ENCODE data around the gene MAN2A2. TPM values are rescaled to one million over a fixed set of nuclear protein-coding genes. Genes with fewer than 3 reads are reported as not detected.

MAN2A2 gene
- total RNA-seq, 1 experiment from 2014 or later: 27.4 TPM

- no peaks in the 10 kb centered on the region for H3K27me3 Mint-ChIP-seq (ENCODE audit: low read depth)
- no peak for TF ChIP-seq CTCF (conservative IDR thresholded peaks at IDR 0.05)
These were observed 18.2 kb upstream of the MAN2A2 start for GRCh38 chr15:90884719-90885431.

More at GRCh38 chr15:90884719-90885431, 18.2 kb upstream of the MAN2A2 start:
- H3K4me3 Mint-ChIP-seq: peak overlapping the region; percentile 40 to 51; a peak in 3 of 5 replicates
- no peaks in the 10 kb centered on the region for H3K79me1 ChIP-seq (ENCODE audit: insufficient read depth, low read depth, low read length, poor library complexity, severe bottlenecking)
- H3K27me3 ChIP-seq (ENCODE audit: insufficient read depth, low read length): no peaks in the 10 kb centered on the region
- no peak overlapping the region for H3K23ac ChIP-seq (ENCODE audit: insufficient read length, low read depth, low read length)
- H4K5ac ChIP-seq (ENCODE audit: insufficient read length, low read depth, low read length): no peak overlapping the region
- no peak overlapping the region for H3K9ac ChIP-seq (ENCODE audit: extremely low read depth, insufficient read length, low read length)
- H3K4me2 ChIP-seq (ENCODE audit: insufficient read depth, insufficient read length, low read length): peak overlapping the region; percentile 8
- H3K27ac Mint-ChIP-seq: peak overlapping the region in 1 of 3 experiments; percentile 49; a peak in 1 of 7 replicates
- H3K18ac ChIP-seq (ENCODE audit: insufficient read length, low read depth, low read length): peak overlapping the region; percentile 57
- H3K23me2 ChIP-seq (ENCODE audit: insufficient read length, low read depth, low read length, poor library complexity, severe bottlenecking): peaks cover 7% of the 10 kb centered on the region
- no peak overlapping the region for H4K8ac ChIP-seq (replicated peaks; ENCODE audit: insufficient read length, low read depth, low read length)
- WGBS (ENCODE audit: extremely low coverage, insufficient read length, low lambda C conversion rate): no CpG with 5 or more reads among the region's 16 CpGs
- no peaks in the 10 kb centered on the region for H3K9me3 Mint-ChIP-seq
- no peak overlapping the region for H2AK5ac ChIP-seq (ENCODE audit: insufficient read length, low read length)
- no peak overlapping the region for H4K91ac ChIP-seq (ENCODE audit: insufficient read length, low read depth, low read length)
- H3K56ac ChIP-seq (ENCODE audit: insufficient read length, low read depth, low read length): no peak overlapping the region
- peaks cover 0 to 10% (median 0%) of the 10 kb centered on the region in 3 experiments; a peak in 2 of 7 replicates for H3K36me3 Mint-ChIP-seq (ENCODE audit: insufficient read depth in 1 of 3, low read depth in 3 of 3)
- no peak overlapping the region for H2BK5ac ChIP-seq (ENCODE audit: insufficient read length, low read length)
- no peaks in the 10 kb centered on the region for H3K79me2 ChIP-seq (ENCODE audit: insufficient read depth, low read length)
- H3K4me1 Mint-ChIP-seq: peaks cover 14 to 26% of the 10 kb centered on the region in 2 experiments
- no peaks in the 10 kb centered on the region for H3K4me1 ChIP-seq (ENCODE audit: insufficient read depth, low read length)
- H3K9me3 ChIP-seq (ENCODE audit: control insufficient read depth, low read depth, low read length): no peaks in the 10 kb centered on the region
- no peak overlapping the region for H2BK120ac ChIP-seq (ENCODE audit: low read depth, low read length, poor library complexity, severe bottlenecking)
- no peak for DNase-seq
- H3K14ac ChIP-seq (ENCODE audit: insufficient read depth, low read length): peak overlapping the region; percentile 74
- no peak overlapping the region for H2BK15ac ChIP-seq (ENCODE audit: low read depth, low read length)
- H2BK12ac ChIP-seq (ENCODE audit: insufficient read length, low read depth, low read length): no peak overlapping the region
- no peak overlapping the region for H2AFZ ChIP-seq (ENCODE audit: low read length)
- no peak overlapping the region for H3K27ac ChIP-seq (ENCODE audit: insufficient read length, low read depth, low read length)
- no peak overlapping the region for H3K4ac ChIP-seq (ENCODE audit: low read depth, low read length)
- H3T11ph ChIP-seq (ENCODE audit: low read length): no peak overlapping the region
- no peaks in the 10 kb centered on the region for H4K20me1 ChIP-seq (ENCODE audit: control insufficient read depth, insufficient read depth, insufficient read length)
- no peak overlapping the region for H2BK20ac ChIP-seq (ENCODE audit: low read depth, low read length, poor library complexity, severe bottlenecking)

Data from H9 (cell line).